Measurements from ENCODE around the gene TGFBR3L.

- peak; percentile 42 to 54 (median 50) for TF ChIP-seq CTCF (IDR thresholded peaks at IDR 0.05)
- peak; percentile 63 for TF ChIP-seq POLR2A (IDR thresholded peaks at IDR 0.05)
Measured at GRCh38 chr19:7903244-7904073, 11.2 kb upstream of the TGFBR3L start, which contains the start of gene MAP2K7.
